Measurements from ENCODE around the gene ZCCHC7. TPM values are rescaled to one million over a fixed set of nuclear protein-coding genes. Genes with fewer than 3 reads are reported as not detected.

ZCCHC7 gene
- total RNA-seq, 1 donor, result 25.0 TPM

- no peak for TF ChIP-seq CTCF (IDR thresholded peaks at IDR 0.05; ENCODE audit: insufficient read depth, low read depth, low read length)
- H3K4me3 ChIP-seq (ENCODE audit: low read depth, low read length), result no peak overlapping the region
- no peak for DNase-seq (ENCODE audit: low read depth)
These were observed 224.7 kb downstream of the ZCCHC7 start for GRCh38 chr9:37345038-37345437.

- no peak for DNase-seq (ENCODE audit: low read depth)
- TF ChIP-seq CTCF (IDR thresholded peaks at IDR 0.05; ENCODE audit: insufficient read depth, low read depth, low read length), result no peak
- H3K4me3 ChIP-seq (ENCODE audit: low read depth, low read length), result no peak overlapping the region
These were observed 228.5 kb downstream of the ZCCHC7 start for GRCh38 chr9:37348917-37349316.

- TF ChIP-seq CTCF (IDR thresholded peaks at IDR 0.05; ENCODE audit: insufficient read depth, low read depth, low read length), result no peak
- H3K4me3 ChIP-seq (ENCODE audit: low read depth, low read length), result no peak overlapping the region
- no peak for DNase-seq (ENCODE audit: low read depth)
These were observed 230.3 kb downstream of the ZCCHC7 start for GRCh38 chr9:37350486-37351190.

GRCh38 chr9:37353791-37354190, 233.4 kb downstream of the ZCCHC7 start:
- DNase-seq (ENCODE audit: low read depth), result peak; percentile 34
- H3K4me3 ChIP-seq (ENCODE audit: low read depth, low read length), result no peak overlapping the region
- TF ChIP-seq CTCF (IDR thresholded peaks at IDR 0.05; ENCODE audit: insufficient read depth, low read depth, low read length), result no peak

GRCh38 chr9:37362430-37362829, 242.1 kb downstream of the ZCCHC7 start:
- H3K4me3 ChIP-seq (ENCODE audit: low read depth, low read length), result no peak overlapping the region
- DNase-seq (ENCODE audit: low read depth), result no peak
- TF ChIP-seq CTCF (IDR thresholded peaks at IDR 0.05; ENCODE audit: insufficient read depth, low read depth, low read length), result no peak

- H3K4me3 ChIP-seq (ENCODE audit: low read depth, low read length), result no peak overlapping the region
- no peak for DNase-seq (ENCODE audit: low read depth)
- TF ChIP-seq CTCF (IDR thresholded peaks at IDR 0.05; ENCODE audit: insufficient read depth, low read depth, low read length), result no peak
These were observed 242.8 kb downstream of the ZCCHC7 start for GRCh38 chr9:37363124-37363523.

- H3K4me3 ChIP-seq (ENCODE audit: low read depth, low read length), result no peak overlapping the region
- TF ChIP-seq CTCF (IDR thresholded peaks at IDR 0.05; ENCODE audit: insufficient read depth, low read depth, low read length), result no peak
These were observed 243.8 kb downstream of the ZCCHC7 start for GRCh38 chr9:37364136-37364535.

More at GRCh38 chr9:37364136-37364535, 243.8 kb downstream of the ZCCHC7 start:
- no peak for DNase-seq (ENCODE audit: low read depth)

Data from fibroblast of villous mesenchyme (primary cell).